ENCODE results near the gene TMEM179. TPM values are rescaled to one million over a fixed set of nuclear protein-coding genes. Genes with fewer than 3 reads are reported as not detected.

TMEM179 gene
- total RNA-seq, 1 donor from 2014 or later, result not detected

- ATAC-seq (no peak), DNase-seq (no peak)
- H3K36me3 ChIP-seq, result no peaks in the 10 kb centered on the region
- H3K9me3 ChIP-seq, result no peaks in the 10 kb centered on the region
- TF ChIP-seq, protein P1, sequence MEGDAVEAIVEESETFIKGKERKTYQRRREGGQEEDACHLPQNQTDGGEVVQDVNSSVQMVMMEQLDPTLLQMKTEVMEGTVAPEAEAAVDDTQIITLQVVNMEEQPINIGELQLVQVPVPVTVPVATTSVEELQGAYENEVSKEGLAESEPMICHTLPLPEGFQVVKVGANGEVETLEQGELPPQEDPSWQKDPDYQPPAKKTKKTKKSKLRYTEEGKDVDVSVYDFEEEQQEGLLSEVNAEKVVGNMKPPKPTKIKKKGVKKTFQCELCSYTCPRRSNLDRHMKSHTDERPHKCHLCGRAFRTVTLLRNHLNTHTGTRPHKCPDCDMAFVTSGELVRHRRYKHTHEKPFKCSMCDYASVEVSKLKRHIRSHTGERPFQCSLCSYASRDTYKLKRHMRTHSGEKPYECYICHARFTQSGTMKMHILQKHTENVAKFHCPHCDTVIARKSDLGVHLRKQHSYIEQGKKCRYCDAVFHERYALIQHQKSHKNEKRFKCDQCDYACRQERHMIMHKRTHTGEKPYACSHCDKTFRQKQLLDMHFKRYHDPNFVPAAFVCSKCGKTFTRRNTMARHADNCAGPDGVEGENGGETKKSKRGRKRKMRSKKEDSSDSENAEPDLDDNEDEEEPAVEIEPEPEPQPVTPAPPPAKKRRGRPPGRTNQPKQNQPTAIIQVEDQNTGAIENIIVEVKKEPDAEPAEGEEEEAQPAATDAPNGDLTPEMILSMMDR (IDR thresholded peaks at IDR 0.05), result no peak
- H3K27ac ChIP-seq, result no peak overlapping the region
- no peak overlapping the region for H3K4me3 ChIP-seq
- no peaks in the 10 kb centered on the region for H3K4me1 ChIP-seq
- H3K27me3 ChIP-seq, result peaks cover 40% of the 10 kb centered on the region
- intact Hi-C loops (cut with DNase I), result loop anchor here (10.0 kb wide), 1 partner anchor 428 kb away; the partner anchor contains the start of gene KIF26A
Observed at GRCh38 chr14:104563191-104563741, 41.3 kb downstream of the TMEM179 start.

DNA sequence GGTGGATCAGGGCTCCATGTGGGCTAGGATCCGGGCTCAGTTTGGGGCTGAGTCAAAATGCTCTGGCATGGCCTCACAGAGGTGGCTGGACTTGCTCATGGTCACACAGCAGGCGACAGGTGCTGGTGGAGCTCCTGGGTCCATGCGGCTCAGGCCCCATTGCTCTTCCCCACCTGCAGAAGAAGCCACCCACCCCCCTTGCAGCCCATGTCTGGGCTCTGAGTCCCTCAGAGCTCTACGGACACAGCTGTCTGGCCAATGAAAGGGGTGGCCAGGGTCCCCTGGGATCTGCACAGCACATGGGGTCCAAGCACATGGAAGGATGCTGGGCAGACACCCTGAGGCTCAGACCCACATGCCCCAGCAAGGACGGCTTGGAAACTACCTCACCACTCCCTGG, 42.0 kb downstream of the TMEM179 start:
- intact Hi-C loops (cut with DNase I), result loop anchor here (10.0 kb wide), 1 partner anchor 428 kb away; the partner anchor contains the start of gene KIF26A

GRCh38 chr14:104561632-104562495, 42.7 kb downstream of the TMEM179 start:
- TF ChIP-seq, protein P1 (IDR thresholded peaks at IDR 0.05), result no peak
- no peak for DNase-seq
- intact Hi-C loops (cut with DNase I), result loop anchor here (10.0 kb wide), 1 partner anchor 427 kb away; the partner anchor contains the start of gene KIF26A
- Histone ChIP-seq H3K4me3 (no peak overlapping the region), H3K27ac (no peak overlapping the region), H3K4me1 (no peaks in the 10 kb centered on the region), H3K9me3 (no peaks in the 10 kb centered on the region), H3K36me3 (no peaks in the 10 kb centered on the region), H3K27me3 (peaks cover 27% of the 10 kb centered on the region)
- ATAC-seq, result no peak

More for the DNA sequence above, 42.0 kb downstream of the TMEM179 start:
- Histone ChIP-seq H3K9me3 (no peaks in the 10 kb centered on the region), H3K27me3 (peaks cover 35% of the 10 kb centered on the region), H3K27ac (no peak overlapping the region), H3K4me3 (no peak overlapping the region), H3K4me1 (no peaks in the 10 kb centered on the region), H3K36me3 (no peaks in the 10 kb centered on the region)
- TF ChIP-seq, protein P1 (IDR thresholded peaks at IDR 0.05), result no peak
- ATAC-seq (no peak), DNase-seq (no peak)

DNA sequence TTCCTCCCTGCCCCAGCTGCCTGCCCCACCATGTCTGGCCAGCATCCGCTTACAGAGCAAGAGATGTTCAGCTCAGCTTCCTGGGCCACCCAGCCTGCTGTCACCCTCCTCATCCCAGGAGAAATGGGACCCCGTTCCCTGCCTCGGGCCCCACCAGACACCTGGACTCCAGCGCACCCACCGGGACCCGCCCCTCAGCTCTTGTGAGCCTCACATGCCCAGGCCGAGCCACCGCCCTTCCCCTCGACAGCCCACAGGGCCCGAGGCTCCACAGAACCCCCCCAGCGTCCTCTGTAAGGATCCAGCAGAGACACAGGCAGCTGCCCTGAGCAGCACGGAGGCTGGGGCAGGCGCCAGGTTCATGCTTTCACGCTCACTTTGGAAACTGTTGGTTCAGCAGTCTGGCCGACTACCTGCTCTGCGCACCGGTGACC, 43.4 kb downstream of the TMEM179 start:
- Histone ChIP-seq H3K4me3 (no peak overlapping the region), H3K4me1 (no peaks in the 10 kb centered on the region), H3K27ac (no peak overlapping the region), H3K36me3 (no peaks in the 10 kb centered on the region), H3K9me3 (no peaks in the 10 kb centered on the region), H3K27me3 (peaks cover 28% of the 10 kb centered on the region)
- intact Hi-C loops (cut with DNase I), result loop anchor here (10.0 kb wide), 1 partner anchor 426 kb away; the partner anchor contains the start of gene KIF26A
- TF ChIP-seq, protein P1 (IDR thresholded peaks at IDR 0.05), result no peak
- DNase-seq (no peak), ATAC-seq (no peak)

GRCh38 chr14:104560586-104560945, 44.0 kb downstream of the TMEM179 start:
- intact Hi-C loops (cut with DNase I), result loop anchor here (10.0 kb wide), 1 partner anchor 426 kb away; the partner anchor contains the start of gene KIF26A
- no peak for ATAC-seq
- Histone ChIP-seq H3K27me3 (peaks cover 25% of the 10 kb centered on the region), H3K9me3 (no peaks in the 10 kb centered on the region), H3K27ac (no peak overlapping the region), H3K4me1 (no peaks in the 10 kb centered on the region), H3K36me3 (no peaks in the 10 kb centered on the region), H3K4me3 (no peak overlapping the region)
- no peak for DNase-seq
- TF ChIP-seq, protein P1 (IDR thresholded peaks at IDR 0.05), result no peak

All from upper lobe of right lung (tissue), 1 donor.